Heart left ventricle (tissue), 13 donors: ENCODE results near the gene SLC9A3.

Experiments
- CTCF ChIP-seq, 12 donors: fragments of 200-600 bp; sonication (generic) in 4 of 12; IDR thresholded peaks; one replicate each; pipeline versions ENCODE4 v1.5.0 to v1.8.0; 2018 to 2022; ENCODE audit warnings: antibody characterized with exemption in 12 of 12, mild to moderate bottlenecking in 5 of 12
- POLR2A ChIP-seq, 2 donors: fragments of 450-650 bp; IDR thresholded peaks; one replicate each; pipeline ENCODE4 v1.6.1; 2017; ENCODE audit warnings: antibody characterized with exemption in 2 of 2, mild to moderate bottlenecking in 2 of 2, moderate library complexity in 2 of 2
- donor health status: ischemic (EF 13 %, LVEDD 7.1; RV severe dilation, severe dysfunction).
- donor health status: DM: no; HTN: yes; CAD: no.
- donor health status: DM: no; HTN: no; CAD: no.
- donor health status: ischemic (EF 25% LVEDD 6.9; RV normal size, moderate dysfunction).
- donor health status: ischemic (EF 25% LVEDD 5.7; RV mildly dilated, moderate dysfunction).
- donor health status: ischemic (EF 35%, LVEDD 5.7; RV mildly dilated, moderate dysfunction).
- donor health status: nonischemic (EF 11% LVEDD 7.7; RV severe dilation, severe dysfunction).
- donor health status: DM: yes; HTN: yes; CAD: no.
- donor health status: PGD.
- donor health status: ischemic (EF 29% LVEDD 5.4; RV normal size, mild dysfunction).
- donor health status: nonischemic (EF 23%, LVEDD 6.1; RV moderate dilation, normal function).

- TF ChIP-seq CTCF (IDR thresholded peaks at IDR 0.05) (no peak), POLR2A (IDR thresholded peaks at IDR 0.05) (no peak)
These were observed 38.2 kb downstream of the SLC9A3 start for GRCh38 chr5:485946-486491.
